Small intestine (tissue), 7 donors: ENCODE results near the gene NBR1. TPM values are rescaled to one million over a fixed set of nuclear protein-coding genes. Genes with fewer than 3 reads are reported as not detected.
"Not testable (repeated sequence)": the region's sequence is repeated elsewhere in the genome, so short reads cannot be mapped to it uniquely, and the experiment has no call there.

Experiments
- DNase-seq, 2 donors: peaks; one replicate each; pipeline versions ENCODE4 v3.0.0 to v3.0.0-alpha.2; 2013
- FAIRE-seq: peaks from 2 replicates; lab custom pipeline; 2012; peaks lifted over from hg19 to GRCh38; lab: Jason Lieb, UNC
- H3K27ac ChIP-seq, 3 donors: one replicate each; pipeline ENCODE4 v1.5.1; 2013; ENCODE audit warnings: low read length in 2 of 3, mild to moderate bottlenecking in 2 of 3, control low read depth in 1 of 3, inconsistent platforms in 1 of 3, low read depth in 1 of 3, moderate library complexity in 1 of 3
- H3K27me3 ChIP-seq, 3 donors: one replicate each; pipeline ENCODE4 v1.6.1; 2013; ENCODE audit warnings: low read length in 3 of 3, inconsistent platforms in 1 of 3; ENCODE audit not compliant: control insufficient read depth in 3 of 3, insufficient read depth in 3 of 3
- H3K36me3 ChIP-seq, 3 donors: one replicate each; pipeline ENCODE4 v1.6.1; 2013; ENCODE audit warnings: low read length in 3 of 3, inconsistent platforms in 1 of 3, low read depth in 1 of 3, mild to moderate bottlenecking in 1 of 3, moderate library complexity in 1 of 3; ENCODE audit not compliant: control insufficient read depth in 3 of 3, insufficient read depth in 2 of 3
- H3K4me1 ChIP-seq, 3 donors: one replicate each; pipeline ENCODE4 v1.6.1; 2013; ENCODE audit warnings: low read length in 2 of 3, inconsistent platforms in 1 of 3, low read depth in 1 of 3, mild to moderate bottlenecking in 1 of 3, moderate library complexity in 1 of 3; ENCODE audit not compliant: control insufficient read depth in 3 of 3, insufficient read depth in 2 of 3
- H3K4me3 ChIP-seq, 3 donors: one replicate each; pipeline ENCODE4 v1.5.1; 2013; ENCODE audit warnings: low read length in 3 of 3, control low read depth in 1 of 3, inconsistent platforms in 1 of 3, low read depth in 1 of 3, mild to moderate bottlenecking in 1 of 3, moderate library complexity in 1 of 3
- H3K9me3 ChIP-seq, 2 donors: one replicate each; pipeline ENCODE4 v1.6.1; 2013; ENCODE audit warnings: low read depth in 1 of 2, low read length in 1 of 2; ENCODE audit not compliant: control insufficient read depth in 2 of 2, insufficient read depth in 1 of 2
- WGBS, 3 donors: extraction: QIAGEN DNeasy Blood & Tissue Kit; methylation state at CpG; one replicate each; pipeline ENCODE4 v1.1.7; 2013; 5-methylcytosine and 5-hydroxymethylcytosine counted together
- polyA plus RNA-seq, 4 donors: library from polyadenylated mRNA; stranded (reverse) in 3 of 4; unstranded in 1 of 4; fragments of 200-250 nt in 3 of 4; fragments of 120-200 nt in 1 of 4; gene quantifications; one replicate each; pipeline versions ENCODE4 v1.2.1 to v1.2.3, GENCODE V29; 2013
- donor health status: healthy with polysubstance abuse.
- donor health status: control.
- donor health status: control.
- donor health status: Bipolar disorder and iron deficiency.
- donor health status: healthy.

The NBR1 gene
- polyA plus RNA-seq, 4 donors: 42.7 to 142 (median 68.6) TPM

DNA sequence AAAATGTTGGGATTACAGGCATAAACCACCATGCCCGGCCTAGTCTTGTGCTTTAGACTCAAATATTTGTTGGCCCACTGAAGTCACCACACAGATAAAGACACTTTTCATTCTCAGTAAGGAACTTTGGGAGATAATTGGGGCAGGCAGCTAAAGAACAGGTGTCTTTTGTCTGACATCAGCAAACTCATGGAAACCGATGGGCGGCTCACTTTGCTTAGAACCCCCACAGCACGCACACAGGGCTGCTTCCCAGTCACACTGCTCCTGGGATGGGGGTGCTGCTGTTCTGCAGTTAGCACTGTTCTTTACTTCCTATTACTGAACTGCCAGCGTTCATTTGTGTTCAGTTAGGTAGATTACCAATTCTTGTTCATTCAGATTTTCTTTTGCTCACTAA lies 27.8 kb upstream of the NBR1 start:
- Histone ChIP-seq H3K4me1 (no peaks in the 10 kb centered on the region), H3K36me3 (peaks cover 2 to 56% (median 6%) of the 10 kb centered on the region in 3 donors), H3K27me3 (no peaks in the 10 kb centered on the region), H3K27ac (no peak overlapping the region), H3K9me3 (no peaks in the 10 kb centered on the region), H3K4me3 (no peak overlapping the region)
- FAIRE-seq: no peak
- DNase-seq: no peak
- WGBS, 3 donors: 85 to 97% (median 88%) methylated on average over 5 of the region's 5 CpGs

DNA sequence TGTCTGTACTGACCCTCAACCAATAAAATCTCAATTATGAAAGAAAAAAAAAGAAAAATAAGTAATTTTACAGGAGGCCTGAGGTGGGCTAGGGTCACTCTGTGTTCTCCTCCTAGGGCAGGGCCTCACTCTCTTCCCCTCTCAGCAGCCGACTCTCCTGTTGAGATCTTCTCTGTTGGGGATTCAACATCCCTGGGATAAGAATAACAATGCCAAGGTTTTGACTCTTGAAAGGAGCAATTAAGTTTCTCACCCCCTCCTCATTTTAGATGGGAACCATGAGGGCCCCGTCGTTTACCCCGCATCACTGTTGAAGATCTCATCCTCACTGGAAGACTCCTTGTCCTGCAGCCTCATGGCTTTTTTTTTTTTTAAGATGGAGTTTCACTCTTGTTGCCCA lies 24.4 kb upstream of the NBR1 start:
- FAIRE-seq (no peak), DNase-seq (no peak)
- Histone ChIP-seq H3K9me3 (no peaks in the 10 kb centered on the region), H3K27ac (no peak overlapping the region), H3K4me3 (no peak overlapping the region), H3K4me1 (no peaks in the 10 kb centered on the region), H3K27me3 (no peaks in the 10 kb centered on the region), H3K36me3 (peaks cover 2 to 39% (median 2%) of the 10 kb centered on the region in 3 donors)
- WGBS, 3 donors: 92 to 97% (median 95%) methylated on average over 4 of the region's 4 CpGs

DNA sequence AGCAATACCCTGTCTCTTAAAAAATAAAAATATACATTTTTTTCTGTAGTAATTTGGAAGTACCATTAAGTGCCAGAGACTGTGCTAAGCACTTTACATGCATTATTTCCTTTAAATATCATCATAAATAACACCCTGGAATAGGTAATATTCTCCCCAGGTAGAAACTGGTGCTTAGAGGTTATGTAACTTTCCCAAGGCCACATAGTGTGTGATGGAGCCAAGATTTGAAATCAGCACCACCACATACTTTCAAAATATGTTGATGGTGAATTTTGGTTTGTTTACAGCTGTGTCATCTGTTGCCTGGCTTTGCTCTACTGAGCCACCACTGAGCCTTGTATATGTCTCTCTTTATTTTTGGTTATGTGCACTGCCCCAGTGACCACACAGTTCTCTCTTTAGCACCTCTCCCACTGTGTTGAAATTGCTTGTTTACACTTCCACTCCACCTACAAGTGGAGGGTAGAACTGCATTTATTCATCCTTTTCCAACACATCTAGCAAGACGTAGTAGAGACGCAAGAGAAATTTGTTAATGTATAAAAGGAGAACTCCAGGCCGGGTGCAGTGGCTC lies 19.0 kb upstream of the NBR1 start:
- Histone ChIP-seq H3K4me1 (no peaks in the 10 kb centered on the region), H3K36me3 (peaks cover 0 to 29% (median 1%) of the 10 kb centered on the region in 3 donors), H3K27me3 (no peaks in the 10 kb centered on the region), H3K27ac (no peak overlapping the region), H3K9me3 (peaks cover 0 to 3% of the 10 kb centered on the region in 2 donors), H3K4me3 (no peak overlapping the region)
- WGBS, 3 donors: 94 to 97% (median 96%) methylated on average over 3 of the region's 3 CpGs
- FAIRE-seq (no peak), DNase-seq (no peak)

DNA sequence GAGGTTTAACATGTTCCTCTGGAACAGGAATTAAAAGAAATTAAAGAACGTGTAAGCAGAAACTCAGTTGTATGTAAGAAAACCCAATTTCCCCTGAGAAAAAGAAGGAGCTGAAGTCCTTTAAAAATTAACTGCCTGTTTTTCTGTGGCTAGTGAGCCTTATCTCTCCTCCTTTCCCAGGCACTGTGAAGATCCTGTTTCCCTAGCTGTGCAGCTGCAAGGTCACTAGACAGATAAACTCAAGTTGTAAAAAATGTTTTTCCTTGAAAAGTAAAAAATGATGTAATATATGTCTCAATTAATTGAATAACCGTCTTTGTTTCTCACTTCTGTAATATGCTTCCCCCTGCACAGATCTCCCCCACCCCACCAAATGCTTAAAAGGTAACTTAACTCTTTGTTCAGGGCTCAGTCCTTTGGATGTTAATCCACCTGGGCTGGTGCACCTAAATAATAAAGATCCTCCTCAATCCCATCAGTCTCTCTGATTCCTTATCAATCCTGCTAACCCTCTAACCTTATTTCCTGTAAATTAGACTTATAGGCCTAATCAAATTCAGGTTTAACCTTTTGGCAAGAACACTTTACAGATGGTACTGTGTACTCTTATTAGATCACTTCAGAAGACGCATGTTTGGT lies 17.7 kb upstream of the NBR1 start:
- H3K27me3 ChIP-seq, H3K4me1 ChIP-seq, H3K27ac ChIP-seq, H3K4me3 ChIP-seq, H3K9me3 ChIP-seq, FAIRE-seq, DNase-seq: not testable (repeated sequence)
- whole genome bisulfite sequencing, 3 donors: 90 to 95% (median 93%) methylated on average over 3 of the region's 3 CpGs
- H3K36me3 ChIP-seq: peaks cover 0 to 29% (median 1%) of the 10 kb centered on the region in 3 donors

DNA sequence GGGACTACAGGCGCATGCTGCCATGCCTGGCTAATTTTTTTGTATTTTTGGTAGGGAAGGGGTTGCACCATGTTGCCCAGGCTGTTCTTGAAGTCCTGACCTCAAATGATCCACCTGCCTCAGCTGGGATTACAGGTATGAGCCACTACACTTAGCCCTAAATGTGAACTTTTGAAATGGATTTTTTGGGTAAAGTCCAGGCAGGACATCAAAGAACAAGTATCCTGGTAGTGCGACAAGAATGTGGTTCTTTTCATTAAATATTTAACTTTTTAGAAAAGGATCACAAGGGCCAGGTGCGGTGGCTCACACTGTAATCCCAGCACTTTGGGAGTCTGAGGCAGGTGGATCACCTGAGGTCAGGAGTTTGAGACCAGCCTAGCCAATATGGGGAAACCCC lies 15.3 kb upstream of the NBR1 start:
- H3K9me3 ChIP-seq: peaks cover 0 to 3% of the 10 kb centered on the region in 2 donors
- peaks cover 0 to 34% (median 1%) of the 10 kb centered on the region in 3 donors for H3K36me3 ChIP-seq
- DNase-seq: no peak
- H3K27me3 ChIP-seq: no peaks in the 10 kb centered on the region
- no peak overlapping the region for H3K27ac ChIP-seq
- H3K4me1 ChIP-seq: no peaks in the 10 kb centered on the region
- H3K4me3 ChIP-seq: no peak overlapping the region
- 94 to 98% (median 98%) methylated on average over 3 of the region's 3 CpGs for WGBS, 3 donors
- FAIRE-seq: no peak

DNA sequence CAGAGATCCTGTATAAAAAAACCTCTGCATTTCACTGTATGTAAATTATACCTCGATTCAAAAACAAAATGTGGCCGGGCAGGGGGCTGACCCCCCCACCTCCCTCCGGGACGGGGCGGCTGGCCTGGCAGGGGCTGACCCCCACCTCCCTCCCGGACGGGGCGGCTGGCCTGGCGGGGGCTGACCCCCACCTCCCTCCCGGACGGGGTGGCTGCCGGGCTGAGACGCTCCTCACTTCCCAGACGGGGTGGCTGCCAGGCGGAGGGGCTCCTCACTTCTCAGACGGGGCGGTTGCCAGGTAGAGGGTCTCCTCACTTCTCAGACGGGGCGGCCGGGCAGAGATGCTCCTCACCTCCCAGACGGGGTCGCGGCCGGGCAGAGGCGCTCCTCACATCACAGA lies 11.8 kb upstream of the NBR1 start:
- WGBS, 3 donors: 87 to 96% (median 91%) methylated on average over 15 to 25 of the region's 25 CpGs

DNA sequence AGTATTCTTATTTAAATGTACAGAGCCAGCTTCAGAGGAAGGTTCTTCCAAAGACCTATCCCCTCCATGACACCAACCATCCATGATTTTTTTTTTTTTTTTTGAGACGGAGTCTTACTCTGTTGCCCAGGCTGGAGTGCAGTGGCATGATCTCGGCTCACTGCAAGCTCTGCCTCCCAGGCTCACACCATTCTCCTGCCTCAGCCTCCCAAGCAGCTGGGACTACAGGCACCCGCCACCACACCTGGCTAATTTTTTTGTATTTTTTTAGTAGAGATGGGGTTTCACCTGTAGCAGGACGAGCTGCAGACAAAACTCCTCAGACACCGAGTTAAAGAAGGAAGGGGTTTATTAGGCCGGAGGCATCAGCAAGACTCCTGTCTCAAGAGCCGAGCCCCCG lies 11.1 kb upstream of the NBR1 start:
- not testable (repeated sequence) for H3K27ac ChIP-seq, H3K4me1 ChIP-seq, H3K27me3 ChIP-seq, FAIRE-seq, DNase-seq, H3K9me3 ChIP-seq, H3K4me3 ChIP-seq
- 92 to 96% (median 94%) methylated on average over 8 of the region's 8 CpGs for WGBS, 3 donors
- H3K36me3 ChIP-seq: peaks cover 0 to 31% (median 1%) of the 10 kb centered on the region in 3 donors

More for the DNA sequence above, 11.8 kb upstream of the NBR1 start:
- not testable (repeated sequence) for H3K9me3 ChIP-seq, DNase-seq, FAIRE-seq, H3K4me3 ChIP-seq, H3K27ac ChIP-seq, H3K27me3 ChIP-seq, H3K4me1 ChIP-seq
- peaks cover 0 to 32% (median 0%) of the 10 kb centered on the region in 3 donors for H3K36me3 ChIP-seq

DNA sequence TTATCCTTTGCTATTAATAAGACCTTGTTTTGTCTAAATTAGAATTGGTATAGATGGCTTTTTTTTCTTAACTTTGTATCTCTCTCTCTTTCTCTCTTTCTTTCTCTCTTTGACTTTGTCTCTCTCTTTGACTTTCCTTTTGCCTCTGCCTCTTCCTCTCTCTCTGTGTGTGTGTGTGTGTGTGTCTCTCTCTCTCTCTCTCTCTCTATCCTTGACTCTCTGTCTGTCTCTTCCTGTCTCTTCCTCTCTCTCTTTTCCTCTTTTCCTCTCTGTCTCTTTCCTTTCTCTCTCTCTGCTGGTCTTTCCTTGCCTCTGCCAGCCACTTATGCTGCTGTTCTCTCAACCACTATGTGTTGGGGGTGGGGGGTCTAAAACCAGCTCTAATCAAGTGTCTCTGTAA lies 5.0 kb upstream of the NBR1 start:
- DNase-seq, H3K27ac ChIP-seq, H3K4me1 ChIP-seq, H3K27me3 ChIP-seq, H3K9me3 ChIP-seq, FAIRE-seq, H3K4me3 ChIP-seq: not testable (repeated sequence)
- peaks cover 0 to 12% (median 1%) of the 10 kb centered on the region in 3 donors for H3K36me3 ChIP-seq
